AG09319 (cell line): ENCODE data around the gene NRBP1.
A peak's percentile ranks its signal among the peaks of the same experiment; 100 is the strongest.

Source experiments
- DNase-seq: peaks from one replicate; pipeline ENCODE4 v3.0.0-alpha.2; 2010; ENCODE audit warnings: low read depth; ENCODE audit errors: extremely low read depth
- CTCF ChIP-seq: IDR thresholded peaks from 2 replicates; pipeline ENCODE4 v1.5.1; 2011; ENCODE audit warnings: low read depth, mild to moderate bottlenecking, inconsistent platforms, low read length, moderate library complexity

Gene NRBP1

GRCh38 chr2:27464443-27464842 lies 36.0 kb downstream of the NRBP1 start:
- no peak for DNase-seq
- TF ChIP-seq CTCF = no peak

- no peak for TF ChIP-seq CTCF
- no peak for DNase-seq
These were observed 43.5 kb downstream of the NRBP1 start for GRCh38 chr2:27471961-27472360.

- TF ChIP-seq CTCF = no peak
- DNase-seq = no peak
These were observed 57.1 kb downstream of the NRBP1 start for GRCh38 chr2:27485496-27485895.

- no peak for DNase-seq
- TF ChIP-seq CTCF = no peak; the same call in 1 of the 2 replicates
These were observed 60.7 kb downstream of the NRBP1 start for GRCh38 chr2:27489118-27489497.

GRCh38 chr2:27489498-27490397 lies 61.3 kb downstream of the NRBP1 start, which contains the start of gene IFT172:
IFT172 (minus strand) TSS chr2:27489743; CDS start chr2:27489653, 90 bp downstream.
- no peak for TF ChIP-seq CTCF
- DNase-seq = peak; percentile 91
